ENCODE results near the gene MDK. TPM values are rescaled to one million over a fixed set of nuclear protein-coding genes. Genes with fewer than 3 reads are reported as not detected.

The MDK gene
- polyA plus RNA-seq, 2 of the 4 experiments (the other 2 are of a cell fraction): 13.6 to 18.4 TPM

- TF ChIP-seq NR3C1 (IDR thresholded peaks at IDR 0.05) (no peak), CBX2 (IDR thresholded peaks at IDR 0.05; ENCODE audit: borderline replicate concordance, low read depth) (no peak), FOXS1 (CRISPR knock-in tag; IDR thresholded peaks at IDR 0.05) (no peak), REST (IDR thresholded peaks at IDR 0.05) (no peak), HOXB5 (CRISPR knock-in tag; IDR thresholded peaks at IDR 0.05) (no peak), EHF (CRISPR knock-in tag; IDR thresholded peaks at IDR 0.05) (no peak)
These were observed 8.2 kb downstream of the MDK start (continued) for GRCh38 chr11:46389450-46390330.

- DNase-seq (ENCODE audit: low read depth in 1 of 2, low spot score in 1 of 2): no peak
- Histone ChIP-seq H3K4me1 (peaks cover 18% of the 10 kb centered on the region; the same call in 2 of the 3 replicates), H3K4me2 (peak overlapping the region; percentile 98), H3K27ac (no peak overlapping the region), H3K9me3 (no peaks in the 10 kb centered on the region), H3K4me3 (peak overlapping the region; percentile 59)
- WGBS (ENCODE audit: missing lambda C conversion rate): 22% methylated on average over 36 of the region's 49 CpGs
- no peak for TF ChIP-seq EHF (CRISPR knock-in tag; IDR thresholded peaks at IDR 0.05)
- no peak for TF ChIP-seq PBX3 (IDR thresholded peaks at IDR 0.05)
- CTCF ChIA-PET: interaction anchor here (0.8 to 10.2 kb wide), 36 partner anchors 9 to 396 kb away, joined by 3 to 220 read pairs (median 6); partner anchors contain the start of genes ATG13, HARBI1, MDK and ZNF408
- FAIRE-seq: no peak
- ATAC-seq: peak; percentile 4 to 19; a peak in 4 of 6 replicates
- POLR2A ChIA-PET: no interaction called here
These were observed 9.1 kb downstream of the MDK start for GRCh38 chr11:46390331-46391171.

- H3K4me2 ChIP-seq: peak overlapping the region; percentile 98
These were observed 9.7 kb downstream of the MDK start for GRCh38 chr11:46391186-46391577.

More at GRCh38 chr11:46391186-46391577, 9.7 kb downstream of the MDK start:
- DNase-seq (ENCODE audit: low read depth in 1 of 2, low spot score in 1 of 2) (no peak), FAIRE-seq (no peak), ATAC-seq (no peak)
- Histone ChIP-seq H3K4me1 (peaks cover 18% of the 10 kb centered on the region; the same call in 2 of the 3 replicates), H3K27ac (peak overlapping the region in 1 of 2 experiments; percentile 63; a peak in 3 of 6 replicates), H3K4me3 (peak overlapping the region; percentile 59), H3K9me3 (no peaks in the 10 kb centered on the region)
- 0% methylated on average over 8 of the region's 31 CpGs for WGBS (ENCODE audit: missing lambda C conversion rate)
- TF ChIP-seq ZC3H11A (IDR thresholded peaks at IDR 0.05) (no peak), NR3C1 (IDR thresholded peaks at IDR 0.05) (no peak), NFE2L2 (conservative IDR thresholded peaks at IDR 0.05; ENCODE audit: low read length) (no peak), ZNF302 (CRISPR knock-in tag; IDR thresholded peaks at IDR 0.05) (no peak), POLR2AphosphoS2 (conservative IDR thresholded peaks at IDR 0.05; ENCODE audit: low read length) (no peak), POLR2A (IDR thresholded peaks at IDR 0.05; ENCODE audit: low read length) (no peak), EHF (CRISPR knock-in tag; IDR thresholded peaks at IDR 0.05) (no peak), CBX8 (IDR thresholded peaks at IDR 0.05) (no peak), FOXS1 (CRISPR knock-in tag; IDR thresholded peaks at IDR 0.05) (no peak), HEYL (CRISPR knock-in tag; IDR thresholded peaks at IDR 0.05) (no peak), HDAC2 (IDR thresholded peaks at IDR 0.05) (no peak), CHD4 (IDR thresholded peaks at IDR 0.05; ENCODE audit: borderline replicate concordance) (no peak), CTCF (IDR thresholded peaks at IDR 0.05) (no peak), FOSL2 (IDR thresholded peaks at IDR 0.05) (no peak), FOSL2 (CRISPR knock-in tag; IDR thresholded peaks at IDR 0.05) (no peak), MYC (IDR thresholded peaks at IDR 0.05; ENCODE audit: borderline replicate concordance, low read length) (no peak), ESRRA (IDR thresholded peaks at IDR 0.05; ENCODE audit: borderline replicate concordance, low read length) (no peak), SMC3 (IDR thresholded peaks at IDR 0.05) (no peak), KDM1A (IDR thresholded peaks at IDR 0.05; ENCODE audit: low read depth) (no peak), HOXA7 (CRISPR knock-in tag; IDR thresholded peaks at IDR 0.05) (no peak), CEBPB (IDR thresholded peaks at IDR 0.05) (no peak)
- POLR2A ChIA-PET: interaction anchor here (0.8 kb wide), 1 partner anchor 166 kb away, joined by 4 read pairs; no protein-coding TSS in a partner anchor
- CTCF ChIA-PET: interaction anchor here (0.7 to 10.2 kb wide), 18 partner anchors 8 to 1050 kb away, joined by 3 to 220 read pairs (median 6); partner anchors contain the start of genes ATG13, DGKZ, HARBI1 and MDK

All from A549 (cell line).